GM21825 (cell line): ENCODE measurements around the gene CLASP1.
"Not testable (repeated sequence)": the region's sequence is repeated elsewhere in the genome, so short reads cannot be mapped to it uniquely, and the experiment has no call there.

Experiments
- ATAC-seq: cut with Tn5 transposase; IDR thresholded peaks from one replicate; pipeline ENCODE4 v1.9.1; 2021; ENCODE audit warnings: mild to moderate bottlenecking, moderate library complexity; ENCODE audit not compliant: unreplicated experiment

Gene CLASP1

GRCh38 chr2:121386102-121386501 is 263.2 kb downstream of the CLASP1 start:
- no peak for ATAC-seq

GRCh38 chr2:121382744-121383143 is 266.5 kb downstream of the CLASP1 start:
- no peak for ATAC-seq

- no peak for ATAC-seq
Observed at GRCh38 chr2:121377646-121378045, 271.6 kb downstream of the CLASP1 start.

GRCh38 chr2:121376535-121377250 is 272.6 kb downstream of the CLASP1 start:
- no peak for ATAC-seq

- ATAC-seq: no peak
Observed at GRCh38 chr2:121375621-121376159, 273.6 kb downstream of the CLASP1 start.

- not testable (repeated sequence) for ATAC-seq
Observed at GRCh38 chr2:121374412-121375075, 274.7 kb downstream of the CLASP1 start.

- no peak for ATAC-seq
Observed at GRCh38 chr2:121372721-121373353, 276.4 kb downstream of the CLASP1 start.

GRCh38 chr2:121372082-121372481 is 277.2 kb downstream of the CLASP1 start:
- no peak for ATAC-seq

- no peak for ATAC-seq
Observed at GRCh38 chr2:121368836-121369235, 280.4 kb downstream of the CLASP1 start.

GRCh38 chr2:121368155-121368554 is 281.1 kb downstream of the CLASP1 start:
- ATAC-seq: no peak

GRCh38 chr2:121367246-121367900 is 281.9 kb downstream of the CLASP1 start:
- no peak for ATAC-seq

- ATAC-seq: no peak
Observed at GRCh38 chr2:121366040-121366439, 283.2 kb downstream of the CLASP1 start.

GRCh38 chr2:121365061-121365460 is 284.2 kb downstream of the CLASP1 start:
- ATAC-seq: no peak

- no peak for ATAC-seq
Observed at GRCh38 chr2:121363632-121364420, 285.4 kb downstream of the CLASP1 start.

GRCh38 chr2:121362774-121363173 is 286.5 kb downstream of the CLASP1 start:
- ATAC-seq: no peak

- no peak for ATAC-seq
Observed at GRCh38 chr2:121362226-121362625, 287.0 kb downstream of the CLASP1 start.

GRCh38 chr2:121360566-121361300 is 288.5 kb downstream of the CLASP1 start:
- ATAC-seq: no peak

GRCh38 chr2:121359716-121360565 is 289.3 kb downstream of the CLASP1 start:
- no peak for ATAC-seq

- no peak for ATAC-seq
Observed at GRCh38 chr2:121359170-121359569, 290.1 kb downstream of the CLASP1 start.
